Measurements from ENCODE around the gene TBCE. TPM values are rescaled to one million over a fixed set of nuclear protein-coding genes. Genes with fewer than 3 reads are reported as not detected.

The TBCE gene
- total and polyA plus RNA-seq, 2 donors (not counting 1 experiment from before 2014, with no cell fraction given) = 15.2 to 22.1 TPM

DNA sequence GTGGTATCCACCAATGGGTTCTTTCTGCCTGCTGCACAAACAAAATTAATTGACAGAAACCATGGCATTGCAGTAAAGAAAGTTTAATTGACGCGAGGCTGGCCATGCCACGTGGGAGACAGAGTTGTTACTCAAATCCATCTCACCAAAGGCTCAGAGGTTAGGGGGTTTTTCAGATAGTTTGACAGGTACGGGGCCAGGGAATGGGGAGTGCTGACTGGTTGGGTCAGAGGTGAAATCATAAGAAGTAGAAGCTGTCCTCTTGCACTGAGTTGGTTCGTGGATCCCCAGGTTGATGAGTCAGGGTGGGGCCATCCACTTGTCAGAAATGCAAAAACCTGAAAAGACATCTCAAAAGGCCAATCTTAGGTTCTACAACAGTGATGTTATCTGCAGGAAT lies 941 bp upstream of the TBCE start:
- no peak for ATAC-seq (ENCODE audit: low read depth)
- Histone ChIP-seq H3K4me3 (ENCODE audit: control extremely low read depth in 1 of 5, extremely low read depth in 1 of 5, insufficient read depth in 1 of 5, low read depth in 2 of 5, low read length in 4 of 5) (peak overlapping the region in 1 of 5 experiments; percentile 86), H3K27me3 (replicated peaks in 1 of 4; ENCODE audit: control extremely low read depth in 1 of 4, control insufficient read depth in 3 of 4, insufficient read depth in 4 of 4, low read length in 3 of 4) (no peaks in the 10 kb centered on the region), H3K9me3 (ENCODE audit: control extremely low read depth in 1 of 3, control insufficient read depth in 2 of 3, insufficient read depth in 1 of 3, low read length in 2 of 3) (no peaks in the 10 kb centered on the region), H2AFZ (ENCODE audit: insufficient read depth, low read depth, low read length, poor library complexity, severe bottlenecking) (peak overlapping the region; percentile 93), H3K79me2 (ENCODE audit: control insufficient read depth, insufficient read depth, low read length) (peaks cover 36% of the 10 kb centered on the region), H3K36me3 (replicated peaks in 1 of 2; ENCODE audit: control extremely low read depth in 1 of 2, control insufficient read depth in 1 of 2, extremely low read depth in 1 of 2, insufficient read depth in 2 of 2, low read length in 1 of 2) (no peaks in the 10 kb centered on the region), H3K27ac (ENCODE audit: low read length in 2 of 2) (no peak overlapping the region), H4K20me1 (ENCODE audit: control insufficient read depth, insufficient read depth, low read length, poor library complexity, severe bottlenecking) (no peaks in the 10 kb centered on the region), H3K4me1 (ENCODE audit: control insufficient read depth in 2 of 2, insufficient read depth in 2 of 2, low read length in 2 of 2) (peaks cover 12% of the 10 kb centered on the region in 2 donors), H3K4me2 (replicated peaks; ENCODE audit: low read depth, low read length, poor library complexity, severe bottlenecking) (peak overlapping the region; percentile 77), H3K9ac (ENCODE audit: low read length) (peak overlapping the region; percentile 88)
- peaks cover 25% of the 10 kb centered on the region for H3K4me1 Mint-ChIP-seq
- TF ChIP-seq, protein P1, sequence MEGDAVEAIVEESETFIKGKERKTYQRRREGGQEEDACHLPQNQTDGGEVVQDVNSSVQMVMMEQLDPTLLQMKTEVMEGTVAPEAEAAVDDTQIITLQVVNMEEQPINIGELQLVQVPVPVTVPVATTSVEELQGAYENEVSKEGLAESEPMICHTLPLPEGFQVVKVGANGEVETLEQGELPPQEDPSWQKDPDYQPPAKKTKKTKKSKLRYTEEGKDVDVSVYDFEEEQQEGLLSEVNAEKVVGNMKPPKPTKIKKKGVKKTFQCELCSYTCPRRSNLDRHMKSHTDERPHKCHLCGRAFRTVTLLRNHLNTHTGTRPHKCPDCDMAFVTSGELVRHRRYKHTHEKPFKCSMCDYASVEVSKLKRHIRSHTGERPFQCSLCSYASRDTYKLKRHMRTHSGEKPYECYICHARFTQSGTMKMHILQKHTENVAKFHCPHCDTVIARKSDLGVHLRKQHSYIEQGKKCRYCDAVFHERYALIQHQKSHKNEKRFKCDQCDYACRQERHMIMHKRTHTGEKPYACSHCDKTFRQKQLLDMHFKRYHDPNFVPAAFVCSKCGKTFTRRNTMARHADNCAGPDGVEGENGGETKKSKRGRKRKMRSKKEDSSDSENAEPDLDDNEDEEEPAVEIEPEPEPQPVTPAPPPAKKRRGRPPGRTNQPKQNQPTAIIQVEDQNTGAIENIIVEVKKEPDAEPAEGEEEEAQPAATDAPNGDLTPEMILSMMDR (IDR thresholded peaks at IDR 0.05) = no peak
- TF ChIP-seq EZH2 (IDR thresholded peaks at IDR 0.05; ENCODE audit: borderline replicate concordance, insufficient read depth, low read depth, low read length, poor library complexity, severe bottlenecking) = no peak
- H3K4me3 Mint-ChIP-seq = peak overlapping the region; percentile 99
- H3K9me3 Mint-ChIP-seq (ENCODE audit: insufficient read depth) = no peaks in the 10 kb centered on the region
- H3K27ac Mint-ChIP-seq = peak overlapping the region; percentile 50
- ChIA-PET POLR2A (no interaction called here), CTCF (no interaction called here)
- intact Hi-C loops (cut with micrococcal nuclease) = loop anchor here (2.0 to 10.0 kb wide), 3 partner anchors 139 to 1429 kb away; partner anchors contain the start of genes B3GALNT2, MTR and TARBP1
- no peak for DNase-seq
- no peaks in the 10 kb centered on the region for H3K27me3 Mint-ChIP-seq
- 70% methylated on average over 2 of the region's 5 CpGs for WGBS (ENCODE audit: insufficient coverage)

DNA sequence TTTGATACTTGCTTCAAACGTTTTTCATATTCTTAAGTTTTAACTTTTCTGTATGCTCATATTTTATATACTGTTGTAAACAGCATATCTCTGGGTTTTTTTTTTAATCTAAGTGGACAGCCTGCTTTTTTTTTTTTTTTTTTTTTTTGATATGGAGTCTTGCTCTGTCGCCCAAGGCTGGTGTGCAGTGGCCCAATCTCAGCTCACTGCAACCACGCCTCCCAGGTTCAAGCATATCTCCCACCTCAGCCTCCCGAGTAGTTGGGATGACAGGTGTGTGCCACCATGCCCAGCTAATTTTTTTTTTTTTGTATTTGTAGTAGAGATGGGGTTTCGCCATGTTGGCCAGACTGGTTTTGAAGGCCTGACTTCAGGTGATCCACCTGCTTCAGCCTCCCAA lies 1.2 kb downstream of the TBCE start:
- H3K9ac ChIP-seq (ENCODE audit: low read length) = no peak overlapping the region
- peak overlapping the region; percentile 99 for H3K4me3 Mint-ChIP-seq
- H4K20me1 ChIP-seq (ENCODE audit: control insufficient read depth, insufficient read depth, low read length, poor library complexity, severe bottlenecking) = no peaks in the 10 kb centered on the region
- ChIA-PET CTCF (no interaction called here), POLR2A (interaction anchor here (0.6 kb wide), 1 partner anchor 325 kb away, joined by 3 read pairs; no protein-coding TSS in a partner anchor)
- H3K9me3 ChIP-seq (ENCODE audit: control extremely low read depth in 1 of 3, control insufficient read depth in 2 of 3, insufficient read depth in 1 of 3, low read length in 2 of 3) = no peaks in the 10 kb centered on the region
- peaks cover 25% of the 10 kb centered on the region for H3K4me1 Mint-ChIP-seq
- WGBS (ENCODE audit: insufficient coverage) = 100% methylated on average over 1 of the region's 5 CpGs
- DNase-seq = no peak
- H3K27ac ChIP-seq (ENCODE audit: low read length in 2 of 2) = no peak overlapping the region
- intact Hi-C loops (cut with micrococcal nuclease) = loop anchor here (10.0 kb wide), 2 partner anchors 136 to 1426 kb away; partner anchors contain the start of genes B3GALNT2 and MTR
- no peaks in the 10 kb centered on the region for H3K9me3 Mint-ChIP-seq (ENCODE audit: insufficient read depth)
- no peak for ATAC-seq (ENCODE audit: low read depth)
- H2AFZ ChIP-seq (ENCODE audit: insufficient read depth, low read depth, low read length, poor library complexity, severe bottlenecking) = no peak overlapping the region
- TF ChIP-seq, protein P1 (IDR thresholded peaks at IDR 0.05) = no peak
- TF ChIP-seq EZH2 (IDR thresholded peaks at IDR 0.05; ENCODE audit: borderline replicate concordance, insufficient read depth, low read depth, low read length, poor library complexity, severe bottlenecking) = no peak
- peak overlapping the region; percentile 77 for H3K4me2 ChIP-seq (replicated peaks; ENCODE audit: low read depth, low read length, poor library complexity, severe bottlenecking)
- no peaks in the 10 kb centered on the region for H3K36me3 ChIP-seq (replicated peaks in 1 of 2; ENCODE audit: control extremely low read depth in 1 of 2, control insufficient read depth in 1 of 2, extremely low read depth in 1 of 2, insufficient read depth in 2 of 2, low read length in 1 of 2)
- H3K27ac Mint-ChIP-seq = no peak overlapping the region
- no peaks in the 10 kb centered on the region for H3K27me3 Mint-ChIP-seq
- H3K4me1 ChIP-seq (ENCODE audit: control insufficient read depth in 2 of 2, insufficient read depth in 2 of 2, low read length in 2 of 2) = peaks cover 12% of the 10 kb centered on the region in 2 donors
- H3K79me2 ChIP-seq (ENCODE audit: control insufficient read depth, insufficient read depth, low read length) = peaks cover 55% of the 10 kb centered on the region
- H3K27me3 ChIP-seq (replicated peaks in 1 of 4; ENCODE audit: control extremely low read depth in 1 of 4, control insufficient read depth in 3 of 4, insufficient read depth in 4 of 4, low read length in 3 of 4) = no peaks in the 10 kb centered on the region
- H3K4me3 ChIP-seq (ENCODE audit: control extremely low read depth in 1 of 5, extremely low read depth in 1 of 5, insufficient read depth in 1 of 5, low read depth in 2 of 5, low read length in 4 of 5) = no peak overlapping the region

All from B cell (primary cell).